ENCODE results near the gene FAM217B.

DNA sequence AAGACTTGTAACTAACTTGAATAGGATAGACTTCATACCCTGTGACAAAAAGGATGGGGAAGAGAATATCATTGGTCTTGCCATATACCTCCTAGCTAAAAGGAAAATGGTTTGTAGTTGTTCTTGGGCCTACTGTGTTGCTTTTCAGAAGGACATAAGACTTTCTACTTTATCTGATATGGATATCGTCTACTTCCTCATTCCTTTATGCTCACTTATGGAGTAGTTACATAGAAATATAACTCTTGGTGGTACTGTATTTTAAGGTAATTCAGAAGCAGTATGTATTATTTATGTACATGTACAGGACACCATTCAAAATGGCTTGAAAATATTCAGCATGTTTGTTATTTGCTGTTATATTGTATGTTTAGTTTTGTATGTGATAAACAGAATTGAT lies 8.0 kb downstream of the FAM217B start:
- TF ChIP-seq, protein P1, sequence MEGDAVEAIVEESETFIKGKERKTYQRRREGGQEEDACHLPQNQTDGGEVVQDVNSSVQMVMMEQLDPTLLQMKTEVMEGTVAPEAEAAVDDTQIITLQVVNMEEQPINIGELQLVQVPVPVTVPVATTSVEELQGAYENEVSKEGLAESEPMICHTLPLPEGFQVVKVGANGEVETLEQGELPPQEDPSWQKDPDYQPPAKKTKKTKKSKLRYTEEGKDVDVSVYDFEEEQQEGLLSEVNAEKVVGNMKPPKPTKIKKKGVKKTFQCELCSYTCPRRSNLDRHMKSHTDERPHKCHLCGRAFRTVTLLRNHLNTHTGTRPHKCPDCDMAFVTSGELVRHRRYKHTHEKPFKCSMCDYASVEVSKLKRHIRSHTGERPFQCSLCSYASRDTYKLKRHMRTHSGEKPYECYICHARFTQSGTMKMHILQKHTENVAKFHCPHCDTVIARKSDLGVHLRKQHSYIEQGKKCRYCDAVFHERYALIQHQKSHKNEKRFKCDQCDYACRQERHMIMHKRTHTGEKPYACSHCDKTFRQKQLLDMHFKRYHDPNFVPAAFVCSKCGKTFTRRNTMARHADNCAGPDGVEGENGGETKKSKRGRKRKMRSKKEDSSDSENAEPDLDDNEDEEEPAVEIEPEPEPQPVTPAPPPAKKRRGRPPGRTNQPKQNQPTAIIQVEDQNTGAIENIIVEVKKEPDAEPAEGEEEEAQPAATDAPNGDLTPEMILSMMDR (IDR thresholded peaks at IDR 0.05): no peak
- TF ChIP-seq POLR2A (IDR thresholded peaks at IDR 0.05): no peak

All from esophagus squamous epithelium (tissue), 4 donors.